H9 (cell line): Measurements from ENCODE around the gene PTPRN2. TPM values are rescaled to one million over a fixed set of nuclear protein-coding genes. Genes with fewer than 3 reads are reported as not detected.

Source experiments
- DNase-seq: peaks from one replicate; pipeline ENCODE4 v3.0.0-alpha.2; 2017
- H2AFZ ChIP-seq: one replicate; pipeline ENCODE4 v1.6.1; 2013; ENCODE audit warnings: mild to moderate bottlenecking, low read length, control low read depth, moderate library complexity
- H2AK5ac ChIP-seq: 2 replicates; pipeline ENCODE4 v1.6.1; 2013; ENCODE audit warnings: low read length, control low read depth, mixed read lengths; ENCODE audit not compliant: insufficient read length
- H2BK120ac ChIP-seq: one replicate; pipeline ENCODE4 v1.6.1; 2013; ENCODE audit warnings: low read depth, mild to moderate bottlenecking, low read length, control low read depth, inconsistent platforms; ENCODE audit not compliant: poor library complexity, severe bottlenecking
- H2BK12ac ChIP-seq: 2 replicates; pipeline ENCODE4 v1.6.1; 2013; ENCODE audit warnings: low read length, control low read depth, mixed read lengths, low read depth; ENCODE audit not compliant: insufficient read length
- H2BK15ac ChIP-seq: 2 replicates; pipeline ENCODE4 v1.6.1; 2013; ENCODE audit warnings: low read depth, low read length, control low read depth
- H2BK20ac ChIP-seq: one replicate; pipeline ENCODE4 v1.6.1; 2013; ENCODE audit warnings: low read depth, mild to moderate bottlenecking, low read length, control low read depth, inconsistent platforms; ENCODE audit not compliant: poor library complexity, severe bottlenecking
- H2BK5ac ChIP-seq: 2 replicates; pipeline ENCODE4 v1.6.1; 2013; ENCODE audit warnings: low read length, control low read depth, mixed read lengths; ENCODE audit not compliant: insufficient read length
- H3K14ac ChIP-seq: 2 replicates; pipeline ENCODE4 v1.6.1; 2013; ENCODE audit warnings: low read length, control low read depth; ENCODE audit not compliant: insufficient read depth
- H3K18ac ChIP-seq: 2 replicates; pipeline ENCODE4 v1.6.1; 2013; ENCODE audit warnings: low read depth, mild to moderate bottlenecking, mixed read lengths, low read length, control low read depth; ENCODE audit not compliant: insufficient read length
- H3K23ac ChIP-seq: 2 replicates; pipeline ENCODE4 v1.6.1; 2013; ENCODE audit warnings: low read length, control low read depth, mixed read lengths, low read depth; ENCODE audit not compliant: insufficient read length
- H3K23me2 ChIP-seq: 2 replicates; pipeline ENCODE4 v1.6.1; 2013; ENCODE audit warnings: low read depth, mild to moderate bottlenecking, mixed read lengths, low read length, control low read depth; ENCODE audit not compliant: insufficient read length, poor library complexity, severe bottlenecking
- H3K27ac ChIP-seq: 2 replicates; pipeline ENCODE4 v1.5.1; 2013; ENCODE audit warnings: low read length, control low read depth, mixed read lengths, low read depth; ENCODE audit not compliant: insufficient read length
- H3K27me3 ChIP-seq: 2 replicates; pipeline ENCODE4 v1.6.1; 2013; ENCODE audit warnings: low read length, control low read depth, inconsistent platforms; ENCODE audit not compliant: insufficient read depth
- H3K4ac ChIP-seq: 2 replicates; pipeline ENCODE4 v1.6.1; 2013; ENCODE audit warnings: low read depth, mild to moderate bottlenecking, control low read depth, inconsistent platforms, low read length, moderate library complexity
- H3K4me1 ChIP-seq: 2 replicates; pipeline ENCODE4 v1.6.1; 2013; ENCODE audit warnings: low read length, control low read depth, inconsistent platforms; ENCODE audit not compliant: insufficient read depth
- H3K4me2 ChIP-seq: 2 replicates; pipeline ENCODE4 v1.6.1; 2013; ENCODE audit warnings: low read length, control low read depth, mixed read lengths; ENCODE audit not compliant: insufficient read length, insufficient read depth
- H3K56ac ChIP-seq: 2 replicates; pipeline ENCODE4 v1.6.1; 2013; ENCODE audit warnings: low read depth, mild to moderate bottlenecking, mixed read lengths, low read length, control low read depth; ENCODE audit not compliant: insufficient read length
- H3K79me1 ChIP-seq: 2 replicates; pipeline ENCODE4 v1.6.1; 2013; ENCODE audit warnings: low read depth, mild to moderate bottlenecking, moderate library complexity, low read length, control low read depth, inconsistent platforms; ENCODE audit not compliant: insufficient read depth, poor library complexity, severe bottlenecking
- H3K79me2 ChIP-seq: 2 replicates; pipeline ENCODE4 v1.6.1; 2013; ENCODE audit warnings: low read length, control low read depth, inconsistent platforms; ENCODE audit not compliant: insufficient read depth
- H3K9ac ChIP-seq: 2 replicates; pipeline ENCODE4 v1.6.1; 2013; ENCODE audit warnings: low read length, control low read depth, mixed read lengths; ENCODE audit not compliant: insufficient read length; ENCODE audit errors: extremely low read depth
- H3K9me3 ChIP-seq: one replicate; pipeline ENCODE4 v1.6.1; 2013; ENCODE audit warnings: low read depth, low read length, inconsistent platforms; ENCODE audit not compliant: control insufficient read depth
- H3T11ph ChIP-seq: one replicate; pipeline ENCODE4 v1.6.1; 2013; ENCODE audit warnings: mild to moderate bottlenecking, low read length, control low read depth, inconsistent platforms
- H4K20me1 ChIP-seq: one replicate; pipeline ENCODE4 v1.6.1; 2013; ENCODE audit not compliant: control insufficient read depth, insufficient read length, insufficient read depth
- H4K5ac ChIP-seq: 2 replicates; pipeline ENCODE4 v1.6.1; 2013; ENCODE audit warnings: low read depth, mild to moderate bottlenecking, mixed read lengths, low read length, control low read depth; ENCODE audit not compliant: insufficient read length
- H4K8ac ChIP-seq: replicated peaks from 2 replicates; pipeline ENCODE4 v1.6.1; 2013; ENCODE audit warnings: low read length, control low read depth, mixed read lengths, low read depth; ENCODE audit not compliant: insufficient read length
- H4K91ac ChIP-seq: 2 replicates; pipeline ENCODE4 v1.6.1; 2013; ENCODE audit warnings: low read depth, mild to moderate bottlenecking, moderate library complexity, mixed read lengths, low read length, control low read depth; ENCODE audit not compliant: insufficient read length
- H3K27ac Mint-ChIP-seq, 3 experiments: 2 replicates in 2 of 3; 3 replicates in 1 of 3; pipeline ENCODE4 v1.8.0; 2020 to 2021; ENCODE audit warnings: mixed read lengths in 3 of 3, mild to moderate bottlenecking in 1 of 3, moderate library complexity in 1 of 3
- H3K27me3 Mint-ChIP-seq: 2 replicates; pipeline ENCODE4 v1.8.0; 2021; ENCODE audit warnings: low read depth, mild to moderate bottlenecking, moderate library complexity, mixed read lengths
- H3K36me3 Mint-ChIP-seq, 3 experiments: 2 replicates in 2 of 3; 3 replicates in 1 of 3; pipeline ENCODE4 v1.8.0; 2020 to 2021; ENCODE audit warnings: low read depth in 3 of 3, mixed read lengths in 3 of 3; ENCODE audit not compliant: insufficient read depth in 1 of 3
- H3K4me1 Mint-ChIP-seq, 2 experiments: 2 replicates each; pipeline ENCODE4 v1.8.0; 2020; ENCODE audit warnings: mixed read lengths in 2 of 2
- H3K4me3 Mint-ChIP-seq, 2 experiments: 2 replicates in 1 of 2; 3 replicates in 1 of 2; pipeline ENCODE4 v1.8.0; 2020 to 2021; ENCODE audit warnings: mild to moderate bottlenecking in 2 of 2, mixed read lengths in 2 of 2, moderate library complexity in 1 of 2
- H3K9me3 Mint-ChIP-seq, 2 experiments: 2 replicates in 1 of 2; 3 replicates in 1 of 2; pipeline ENCODE4 v1.8.0; 2020; ENCODE audit warnings: mild to moderate bottlenecking in 2 of 2, mixed read lengths in 2 of 2, moderate library complexity in 1 of 2
- CTCF ChIP-seq: fragments of 200-600 bp; sonication (generic); conservative IDR thresholded peaks from 3 replicates; pipeline ENCODE4 v1.8.0; 2021; ENCODE audit warnings: antibody characterized with exemption, mild to moderate bottlenecking
- whole genome bisulfite sequencing: extraction: QIAGEN DNeasy Blood & Tissue Kit; methylation state at CpG from one replicate; pipeline ENCODE4 v1.1.7; 2013; ENCODE audit warnings: missing lambda C conversion rate, low lambda C conversion rate, mixed read lengths; ENCODE audit not compliant: insufficient read length; ENCODE audit errors: extremely low coverage; 5-methylcytosine and 5-hydroxymethylcytosine counted together
- total RNA-seq: library from RNA; stranded (reverse); gene quantifications from 2 replicates; pipeline ENCODE4 v1.2.1, GENCODE V29; 2021

The PTPRN2 gene
- total RNA-seq, 1 experiment from 2014 or later, result 5.2 TPM

GRCh38 chr7:158024881-158025280 is 562.7 kb downstream of the PTPRN2 start:
- no peak overlapping the region; a peak in 1 of 7 replicates for H3K27ac Mint-ChIP-seq
- Histone ChIP-seq H3K4me1 (no peaks in the 10 kb centered on the region), H3K23me2 (no peaks in the 10 kb centered on the region), H2AK5ac (no peak overlapping the region), H2BK12ac (no peak overlapping the region), H3K27me3 (no peaks in the 10 kb centered on the region), H3K4ac (no peak overlapping the region), H3K79me1 (no peaks in the 10 kb centered on the region), H3K56ac (no peak overlapping the region), H2BK20ac (no peak overlapping the region), H3K9me3 (no peaks in the 10 kb centered on the region), H3K79me2 (no peaks in the 10 kb centered on the region), H4K20me1 (no peaks in the 10 kb centered on the region), H3K18ac (no peak overlapping the region), H3K23ac (no peak overlapping the region), H2BK15ac (no peak overlapping the region), H3K4me2 (no peak overlapping the region), H3K9ac (no peak overlapping the region), H2BK120ac (no peak overlapping the region), H3K27ac (no peak overlapping the region), H3K14ac (no peak overlapping the region), H2AFZ (no peak overlapping the region), H4K5ac (no peak overlapping the region), H3T11ph (no peak overlapping the region), H2BK5ac (no peak overlapping the region), H4K91ac (no peak overlapping the region), H4K8ac (no peak overlapping the region)
- H3K36me3 Mint-ChIP-seq, result no peaks in the 10 kb centered on the region
- H3K27me3 Mint-ChIP-seq, result peaks cover 31% of the 10 kb centered on the region
- peaks cover 14 to 26% of the 10 kb centered on the region in 2 experiments for H3K4me1 Mint-ChIP-seq
- no peaks in the 10 kb centered on the region for H3K9me3 Mint-ChIP-seq
- TF ChIP-seq CTCF, result no peak
- WGBS, result no CpG with 5 or more reads among the region's 5 CpGs
- H3K4me3 Mint-ChIP-seq, result no peak overlapping the region
- no peak for DNase-seq
